ENCODE results near the gene TMUB1. TPM values are rescaled to one million over a fixed set of nuclear protein-coding genes. Genes with fewer than 3 reads are reported as not detected.

Gene TMUB1
- total and polyA plus RNA-seq, 9 of the 15 experiments (the other 6 are each of a cell fraction or from before 2014, with no cell fraction given) = 0.14 to 241 (median 74.1) TPM

DNA sequence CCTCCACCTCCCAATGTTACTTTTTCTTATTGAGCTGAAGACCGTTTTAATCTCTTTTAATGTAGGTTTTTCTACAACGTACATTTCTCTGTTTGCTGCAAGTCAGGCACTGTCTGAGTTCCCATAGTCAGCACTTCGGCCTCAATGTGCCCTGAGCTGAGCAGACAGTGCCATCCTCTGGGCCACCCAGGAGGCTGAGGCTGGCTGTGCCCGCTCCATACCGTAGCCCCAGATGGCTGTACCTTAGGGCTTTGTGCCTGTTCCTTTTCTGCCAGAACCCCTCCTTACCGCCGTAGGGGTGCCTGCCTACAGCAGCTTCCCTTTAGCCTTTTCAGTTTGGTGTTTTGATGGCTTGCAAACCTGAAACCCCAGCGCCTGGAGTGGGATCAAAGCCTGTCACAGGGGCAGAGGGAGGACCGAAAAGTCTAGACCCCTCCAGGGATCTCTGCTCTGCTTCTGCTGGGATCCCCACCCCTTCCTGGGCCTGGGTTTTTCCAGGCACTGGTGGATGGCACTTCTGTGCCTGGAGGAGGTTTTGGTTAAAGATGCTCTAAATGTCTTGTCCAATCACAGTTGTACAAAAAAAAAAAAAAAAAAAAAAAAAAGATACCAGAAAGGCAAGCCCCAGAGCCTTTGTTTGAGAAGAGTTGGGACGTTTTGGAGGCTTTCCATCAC lies 12.0 kb upstream of the TMUB1 start:
- peaks cover 79% of the 10 kb centered on the region; the same call in 2 of the 3 replicates for H3K36me3 ChIP-seq (ENCODE audit: control insufficient read depth, insufficient read depth, low read length)
- no peak overlapping the region for H3K4me3 ChIP-seq
- WGBS (ENCODE audit: insufficient coverage, low coverage, missing lambda C conversion rate) = 83% methylated on average over 10 of the region's 10 CpGs
- no peak overlapping the region for H3K27ac ChIP-seq (ENCODE audit: extremely low read depth, low read depth, low read length)
- intact Hi-C loops (cut with micrococcal nuclease) (loop anchor here (10.0 kb wide), 1 partner anchor 310 kb away; no protein-coding TSS in a partner anchor), in situ Hi-C loops (cut with MboI) (no loop called here)
- ChIA-PET CTCF (ENCODE audit: low intra/inter-chr PET ratio) (no interaction called here), POLR2A (interaction anchor here (0.6 to 4.4 kb wide), 11 partner anchors 9 to 101 kb away, joined by 3 to 31 read pairs (median 4); partner anchors contain the start of gene AGAP3)
- no peaks in the 10 kb centered on the region for H3K27me3 ChIP-seq (ENCODE audit: control insufficient read depth in 2 of 2, insufficient read depth in 2 of 2, low read length in 2 of 2)
- FAIRE-seq = no peak
- peaks cover 95% of the 10 kb centered on the region for H3K79me2 ChIP-seq (ENCODE audit: control insufficient read depth, insufficient read depth, low read length)
- ATAC-seq = no peak
- no peak overlapping the region for H2AFZ ChIP-seq (ENCODE audit: low read depth, low read length)
- no TSS peak for BruUV-seq (replicated peaks)
- H3K9me1 ChIP-seq (ENCODE audit: control insufficient read depth, insufficient read depth, low read length) = peaks cover 8% of the 10 kb centered on the region
- no peak for DNase-seq (ENCODE audit: extremely low read depth in 1 of 4, low spot score in 3 of 4)
- H3K9me3 ChIP-seq (replicated peaks; ENCODE audit: control insufficient read depth, insufficient read depth, low read depth, low read length) = no peaks in the 10 kb centered on the region
- TF ChIP-seq, protein P1, sequence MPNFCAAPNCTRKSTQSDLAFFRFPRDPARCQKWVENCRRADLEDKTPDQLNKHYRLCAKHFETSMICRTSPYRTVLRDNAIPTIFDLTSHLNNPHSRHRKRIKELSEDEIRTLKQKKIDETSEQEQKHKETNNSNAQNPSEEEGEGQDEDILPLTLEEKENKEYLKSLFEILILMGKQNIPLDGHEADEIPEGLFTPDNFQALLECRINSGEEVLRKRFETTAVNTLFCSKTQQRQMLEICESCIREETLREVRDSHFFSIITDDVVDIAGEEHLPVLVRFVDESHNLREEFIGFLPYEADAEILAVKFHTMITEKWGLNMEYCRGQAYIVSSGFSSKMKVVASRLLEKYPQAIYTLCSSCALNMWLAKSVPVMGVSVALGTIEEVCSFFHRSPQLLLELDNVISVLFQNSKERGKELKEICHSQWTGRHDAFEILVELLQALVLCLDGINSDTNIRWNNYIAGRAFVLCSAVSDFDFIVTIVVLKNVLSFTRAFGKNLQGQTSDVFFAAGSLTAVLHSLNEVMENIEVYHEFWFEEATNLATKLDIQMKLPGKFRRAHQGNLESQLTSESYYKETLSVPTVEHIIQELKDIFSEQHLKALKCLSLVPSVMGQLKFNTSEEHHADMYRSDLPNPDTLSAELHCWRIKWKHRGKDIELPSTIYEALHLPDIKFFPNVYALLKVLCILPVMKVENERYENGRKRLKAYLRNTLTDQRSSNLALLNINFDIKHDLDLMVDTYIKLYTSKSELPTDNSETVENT (CRISPR knock-in tag; IDR thresholded peaks at IDR 0.05) = 0 out of 2 replicates have a peak, but pooled peaks have one; percentile 19
- no peak for TF ChIP-seq PCBP2 (IDR thresholded peaks at IDR 0.05; ENCODE audit: low read depth, low read length, poor library complexity, severe bottlenecking)
- no peak for TF ChIP-seq MEF2A (IDR thresholded peaks at IDR 0.05; ENCODE audit: control insufficient read depth, low read depth, low read length)
- no peak for TF ChIP-seq PHB2 (IDR thresholded peaks at IDR 0.05; ENCODE audit: low read depth)
- no peak for TF ChIP-seq RBM34 (IDR thresholded peaks at IDR 0.05; ENCODE audit: borderline replicate concordance, insufficient read depth, low read length)
- H3K4me2 ChIP-seq (ENCODE audit: insufficient read depth, low read length) = no peak overlapping the region
- peaks cover 45% of the 10 kb centered on the region for H4K20me1 ChIP-seq (replicated peaks; ENCODE audit: control insufficient read depth, insufficient read depth, low read length)
- peaks cover 2 to 28% of the 10 kb centered on the region in 2 experiments; a peak in 3 of 5 replicates for H3K4me1 ChIP-seq (replicated peaks in 1 of 2; ENCODE audit: control insufficient read depth in 2 of 2, insufficient read depth in 2 of 2, low read length in 2 of 2)
- peak overlapping the region in 1 of 2 experiments; percentile 63; a peak in 1 of 4 replicates for H3K9ac ChIP-seq (ENCODE audit: insufficient read depth in 1 of 2, low read depth in 2 of 2, low read length in 2 of 2)

Measured in K562 (cell line).